KG1 (cell line): ENCODE results near the gene SEMA3B.
A peak's percentile ranks its signal among the peaks of the same experiment; 100 is the strongest.
"Not testable (repeated sequence)": the region's sequence is repeated elsewhere in the genome, so short reads cannot be mapped to it uniquely, and the experiment has no call there.

Source experiments
- DNase-seq: peaks from one replicate; lab custom pipeline; 2025; lab: John Stamatoyannopoulos, UW

Gene SEMA3B

DNA sequence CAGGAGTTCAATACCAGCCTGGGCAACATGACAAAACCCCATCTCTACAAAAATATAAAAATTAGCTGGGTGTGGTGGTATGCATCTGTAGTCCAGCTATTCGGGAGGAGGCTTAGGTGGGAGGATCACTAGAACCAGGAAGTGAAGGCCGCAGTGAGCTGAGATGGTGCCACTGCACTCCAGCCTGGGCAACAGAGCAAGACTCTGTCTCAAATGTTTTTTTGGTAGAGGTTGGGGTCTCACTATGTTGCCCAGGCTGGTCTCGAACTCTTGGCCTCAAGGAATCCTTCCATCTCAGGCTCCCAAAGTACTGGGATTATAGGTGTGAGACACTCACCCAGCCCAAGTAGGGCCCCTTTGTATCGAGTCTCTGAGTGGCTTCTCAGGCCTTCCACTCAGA lies 25.1 kb downstream of the SEMA3B start:
- DNase-seq: no peak

DNA sequence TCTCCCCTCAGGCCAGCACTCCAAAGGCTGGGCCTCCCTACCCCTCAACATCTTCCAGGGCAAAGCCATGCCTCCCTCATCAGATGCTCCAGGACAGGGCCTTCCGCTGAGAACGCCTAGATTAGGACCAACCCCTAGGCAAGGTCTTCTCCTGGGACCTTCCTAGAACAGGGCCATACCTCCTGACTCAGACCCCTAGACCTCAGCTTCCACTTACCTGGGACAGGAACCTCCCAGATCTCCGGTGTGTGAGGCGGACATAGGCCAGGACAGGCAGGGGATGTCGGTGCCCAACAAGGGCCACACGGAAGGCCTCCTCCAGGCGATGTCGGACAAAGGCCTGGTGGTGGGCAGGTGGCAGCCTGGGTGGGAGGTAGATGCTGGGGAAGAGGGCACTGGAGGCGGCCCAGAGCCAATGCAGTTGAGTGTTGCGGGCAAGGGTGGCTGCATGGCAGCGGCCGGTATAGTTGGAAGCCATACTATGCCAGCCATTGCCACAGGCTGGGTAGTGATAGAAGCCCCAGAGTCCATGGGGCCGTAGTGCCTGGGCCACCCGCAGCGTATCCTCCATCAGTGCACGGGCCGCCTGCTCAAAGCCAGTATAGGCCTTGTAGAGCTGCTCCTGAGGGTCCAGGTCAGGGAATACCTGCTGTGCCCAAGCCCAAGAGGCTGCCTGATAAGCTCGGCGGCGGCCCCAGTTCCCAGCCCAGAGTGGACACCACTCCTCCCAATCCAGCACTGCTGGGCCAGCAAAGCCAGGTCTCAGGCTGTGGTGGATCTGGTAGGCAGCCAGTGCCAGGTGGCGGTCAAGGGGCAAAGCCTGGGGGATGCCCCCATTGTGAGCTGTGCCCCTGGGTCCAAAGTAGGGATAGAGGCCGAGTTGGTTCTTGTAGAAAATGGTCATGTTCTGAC lies 25.8 kb downstream of the SEMA3B start:
- no peak for DNase-seq

DNA sequence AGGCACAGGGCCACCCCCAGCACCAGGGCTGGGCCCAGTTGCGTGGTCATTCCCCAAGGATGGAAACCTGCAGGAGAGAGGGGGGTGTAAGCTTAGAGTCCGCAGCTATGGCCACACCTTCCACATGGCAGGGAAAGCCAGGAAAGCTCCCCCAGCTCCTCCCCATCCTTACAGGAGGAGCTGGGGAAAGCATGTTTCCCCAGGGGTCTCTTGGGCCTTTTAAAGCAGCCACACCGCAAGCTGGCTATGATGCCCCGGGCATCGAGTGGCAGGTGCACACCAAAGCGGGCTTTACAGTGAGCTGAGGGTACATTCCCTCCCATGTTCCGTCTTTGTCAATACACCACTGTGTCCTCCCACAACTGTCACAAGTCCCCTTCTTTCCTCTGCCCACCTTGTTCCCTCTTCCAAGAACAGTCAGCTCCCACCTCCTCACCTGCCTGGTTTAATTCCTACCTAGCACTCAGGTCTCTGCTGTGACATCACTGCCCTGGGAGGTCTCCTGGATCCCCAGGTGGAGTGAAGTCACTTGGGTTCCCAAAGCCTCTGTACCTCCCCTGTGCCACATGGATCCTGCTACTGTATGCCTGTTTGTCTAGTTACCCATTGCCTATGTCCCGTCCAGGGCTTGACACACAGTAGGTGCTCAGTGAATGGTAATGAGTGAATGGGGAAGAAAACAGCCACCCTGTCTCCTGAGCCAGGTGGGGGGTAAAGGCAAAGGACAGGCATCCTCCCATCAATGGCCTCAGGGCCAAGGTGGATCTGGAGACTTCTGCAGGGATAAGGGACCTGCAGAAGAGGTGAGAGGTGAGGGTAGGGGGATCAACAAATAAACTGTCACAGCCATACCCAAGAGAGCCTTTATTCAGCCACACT lies 26.8 kb downstream of the SEMA3B start:
- no peak for DNase-seq

DNA sequence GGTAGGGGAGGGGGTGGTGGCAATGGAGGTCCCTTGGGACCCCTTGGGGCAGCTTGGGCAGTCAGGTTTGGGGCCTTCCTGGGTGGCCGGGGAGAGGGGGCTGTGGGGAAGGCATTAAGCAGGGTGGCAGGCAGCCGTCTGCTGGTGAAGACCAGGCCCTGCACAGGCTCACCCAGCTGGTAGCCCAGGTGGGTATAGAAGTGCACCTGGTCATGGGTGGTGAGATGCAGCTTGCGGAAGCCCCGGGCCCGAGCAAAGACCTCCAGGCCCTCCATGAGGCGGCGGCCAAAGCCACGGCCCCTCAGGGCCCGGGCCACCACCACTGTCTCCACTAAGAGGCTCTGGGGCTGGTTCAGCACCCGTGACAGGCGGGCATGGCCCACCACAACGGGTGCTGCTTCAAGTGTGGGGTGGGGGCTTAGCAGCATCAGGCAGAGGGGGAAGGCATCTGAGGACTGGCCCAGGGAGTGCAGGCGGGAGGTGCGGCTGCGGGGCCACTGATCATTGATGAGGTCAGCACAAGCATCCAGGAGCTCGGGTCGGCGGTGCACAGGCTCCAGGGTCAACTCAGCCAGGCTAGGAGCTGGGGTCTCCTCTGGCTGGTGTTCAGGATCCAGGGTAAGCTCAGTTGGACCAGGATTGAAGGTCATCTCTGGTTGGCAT lies 27.9 kb downstream of the SEMA3B start:
- no peak for DNase-seq

DNA sequence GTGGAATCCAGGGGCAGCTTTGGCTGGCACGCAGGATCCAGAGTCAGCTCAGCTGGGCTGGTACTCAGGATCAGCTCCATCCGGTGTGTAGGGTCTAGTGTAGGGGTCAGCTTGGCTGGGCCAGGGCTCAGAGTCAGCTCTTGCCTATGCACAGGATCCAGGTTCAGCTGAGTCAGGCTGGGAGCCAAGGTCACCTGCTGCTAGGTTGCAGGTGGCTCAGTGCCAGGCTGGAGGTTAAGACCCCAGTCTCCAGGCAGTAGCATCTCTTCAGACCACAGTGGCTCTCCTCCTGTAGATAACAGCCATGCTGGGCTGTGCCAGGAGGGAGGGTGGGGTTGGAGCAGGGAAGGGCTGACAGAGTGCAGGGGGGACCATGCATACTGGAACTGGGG lies 28.4 kb downstream of the SEMA3B start:
- DNase-seq: no peak

DNA sequence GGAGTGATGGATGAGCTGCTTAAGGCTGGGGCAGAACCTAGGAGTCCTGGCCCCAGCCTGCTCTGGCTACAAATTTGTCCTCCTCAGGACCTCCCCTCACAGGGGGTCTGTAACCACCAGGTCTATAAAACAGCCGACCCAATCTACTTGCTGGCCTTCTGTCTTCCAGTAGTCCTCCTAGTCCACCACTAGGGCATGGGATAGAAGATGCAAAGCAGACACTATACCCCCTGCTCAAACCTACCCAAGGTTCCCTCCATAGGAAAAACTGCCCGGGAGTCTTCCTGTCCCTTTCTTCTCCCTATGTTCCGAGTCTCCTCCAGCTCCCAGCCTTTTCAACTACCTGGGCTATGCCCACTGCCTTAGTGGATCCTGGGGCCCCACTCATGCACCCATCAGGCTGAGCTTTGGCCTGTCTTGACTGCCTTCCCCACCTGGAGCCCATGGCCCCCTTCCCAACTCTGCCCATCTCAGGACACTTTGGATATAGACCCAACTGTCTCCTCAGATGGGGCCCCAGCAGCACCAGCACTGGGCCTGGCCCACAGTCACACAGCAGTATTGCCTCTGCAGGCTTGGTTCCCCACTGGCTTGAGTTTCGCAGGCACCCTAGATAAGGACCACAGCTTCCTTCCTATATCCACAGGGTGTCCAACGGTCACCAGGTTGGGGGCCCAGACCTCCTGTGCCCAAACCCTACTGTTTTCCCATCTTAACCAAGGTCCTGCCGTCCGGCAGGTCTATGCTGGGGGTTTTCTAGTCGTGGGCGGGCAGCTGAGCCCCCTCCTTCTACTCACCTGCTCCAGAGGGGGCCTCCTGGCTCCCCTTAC lies 29.2 kb downstream of the SEMA3B start:
- DNase-seq: no peak

- DNase-seq: peak; percentile 95
Measured at GRCh38 chr3:50298836-50299637, 30.1 kb downstream of the SEMA3B start, which contains the start of the genes HYAL3 and NAA80. Gene HYAL3 (minus strand): TSS chr3:50299405. CDS start chr3:50295602, 3,803 bp downstream. Gene NAA80 (minus strand): TSS chr3:50299405. CDS start chr3:50297463, 1,942 bp downstream.

GRCh38 chr3:50299638-50299928 lies 30.6 kb downstream of the SEMA3B start:
- no peak for DNase-seq

DNA sequence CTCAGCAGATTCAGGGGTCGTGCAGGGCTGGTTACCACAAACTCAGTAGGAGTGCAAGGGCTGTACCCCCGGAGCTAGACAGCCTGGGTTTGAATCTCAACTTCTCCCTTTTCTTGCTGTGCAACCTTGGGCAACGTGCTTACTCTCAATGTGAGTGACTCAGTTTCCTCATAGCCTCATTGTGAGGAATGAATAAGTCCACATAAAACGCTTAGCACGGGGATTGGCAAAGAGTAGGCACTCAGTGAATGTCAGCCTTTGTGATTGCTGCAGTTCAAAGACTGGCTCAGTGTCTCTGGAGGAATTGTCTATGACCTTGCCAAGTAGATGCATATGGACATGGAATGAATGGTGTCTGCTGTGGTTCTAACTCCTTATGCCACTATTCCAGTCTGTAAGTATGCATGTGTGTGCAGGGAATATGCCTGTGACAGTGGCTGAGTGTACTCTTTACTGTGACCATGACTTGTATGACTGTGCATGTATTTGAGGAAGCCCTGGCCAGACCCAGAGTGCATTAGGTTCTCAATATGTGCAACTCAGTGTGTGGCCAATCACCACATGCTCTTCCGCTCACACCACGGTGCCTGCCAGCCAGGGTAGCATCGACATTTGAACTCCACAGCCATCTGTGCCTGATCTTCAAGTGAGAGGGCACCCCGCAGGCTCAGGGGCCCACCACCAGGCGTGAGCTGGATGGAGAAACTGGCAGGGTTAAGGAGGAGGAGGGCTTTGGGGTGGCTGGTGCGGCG lies 31.2 kb downstream of the SEMA3B start:
- DNase-seq: no peak

DNA sequence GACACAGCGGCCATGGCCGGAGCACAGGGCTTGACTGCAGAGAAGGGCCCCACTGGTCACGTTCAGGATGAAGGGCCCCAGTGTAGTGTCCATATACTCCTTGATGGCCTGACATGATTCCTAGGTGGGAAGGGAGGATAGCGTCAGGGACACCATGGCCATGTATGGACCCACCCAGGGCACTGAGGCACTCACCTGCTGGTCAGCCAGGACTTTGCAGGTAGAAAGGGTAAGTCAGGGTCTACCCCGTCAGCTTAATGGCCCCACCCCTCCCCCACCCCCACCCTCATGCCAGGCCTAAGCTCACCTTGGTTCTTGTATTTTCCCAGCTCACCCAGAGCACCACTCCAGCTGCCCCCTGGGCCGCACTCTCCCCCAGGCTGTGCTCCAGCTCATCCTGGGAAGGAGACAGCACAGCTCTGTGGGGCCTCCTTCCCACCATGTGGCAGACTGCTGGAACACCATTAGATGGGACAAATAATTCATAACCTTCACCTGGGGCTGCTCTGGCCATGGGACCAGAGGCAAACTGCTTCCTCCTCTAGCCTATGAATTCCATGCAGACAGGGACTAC lies 31.8 kb downstream of the SEMA3B start:
- DNase-seq: no peak

DNA sequence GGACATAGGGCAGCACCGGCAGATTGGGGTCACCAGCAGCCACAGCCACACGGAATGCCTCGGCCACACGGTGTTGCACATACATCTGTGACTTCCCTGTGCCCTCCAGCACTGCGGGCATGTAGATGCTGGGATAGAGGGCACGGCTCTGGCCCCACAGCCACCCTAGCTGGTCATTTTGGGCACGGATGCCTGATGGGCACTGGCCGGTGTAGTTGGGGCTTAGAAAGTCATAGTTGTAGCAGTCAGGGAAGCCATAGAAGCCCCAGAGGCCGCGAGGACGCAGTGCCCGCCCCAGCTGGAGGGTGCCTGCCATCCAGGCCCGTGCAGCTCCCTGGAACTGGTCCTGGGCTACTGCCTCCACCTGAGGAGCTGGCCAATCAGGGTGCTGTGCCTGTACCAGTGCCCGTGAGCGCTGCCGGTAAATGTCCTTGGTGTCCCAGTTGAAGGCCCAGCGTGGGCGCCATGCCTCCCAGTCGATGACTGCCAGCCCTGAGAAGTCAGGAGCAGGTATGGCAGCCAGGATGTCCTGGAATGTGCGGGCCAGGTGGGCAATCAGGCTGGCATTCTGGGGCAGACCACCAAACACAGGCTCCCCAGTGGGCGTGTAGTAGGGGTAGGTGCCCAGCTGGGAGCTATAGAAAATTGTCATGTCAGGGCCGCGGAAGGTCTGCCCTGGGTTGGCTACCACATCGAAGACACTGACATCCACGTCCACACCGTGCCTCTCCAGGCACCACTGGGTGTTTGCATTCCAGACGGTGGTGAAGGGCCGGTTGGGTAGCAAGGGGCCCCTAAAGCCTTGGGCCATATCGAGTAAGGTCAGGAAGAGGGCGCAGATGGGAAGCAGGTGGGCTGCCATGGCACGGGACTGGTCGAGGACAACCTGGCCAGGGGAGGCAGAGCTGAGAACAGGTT lies 33.4 kb downstream of the SEMA3B start:
- no peak for DNase-seq

- DNase-seq: no peak
Measured at GRCh38 chr3:50303013-50303815, 34.3 kb downstream of the SEMA3B start, which contains the start of gene HYAL1. Gene HYAL1 (minus strand): TSS chr3:50303574. CDS start chr3:50302956, 618 bp downstream.

- no peak for DNase-seq
Measured at GRCh38 chr3:50304601-50305000, 35.7 kb downstream of the SEMA3B start.

GRCh38 chr3:50312041-50312440 lies 43.1 kb downstream of the SEMA3B start:
- DNase-seq: not testable (repeated sequence)

- DNase-seq: no peak
Measured at GRCh38 chr3:50314342-50314741, 45.4 kb downstream of the SEMA3B start.

DNA sequence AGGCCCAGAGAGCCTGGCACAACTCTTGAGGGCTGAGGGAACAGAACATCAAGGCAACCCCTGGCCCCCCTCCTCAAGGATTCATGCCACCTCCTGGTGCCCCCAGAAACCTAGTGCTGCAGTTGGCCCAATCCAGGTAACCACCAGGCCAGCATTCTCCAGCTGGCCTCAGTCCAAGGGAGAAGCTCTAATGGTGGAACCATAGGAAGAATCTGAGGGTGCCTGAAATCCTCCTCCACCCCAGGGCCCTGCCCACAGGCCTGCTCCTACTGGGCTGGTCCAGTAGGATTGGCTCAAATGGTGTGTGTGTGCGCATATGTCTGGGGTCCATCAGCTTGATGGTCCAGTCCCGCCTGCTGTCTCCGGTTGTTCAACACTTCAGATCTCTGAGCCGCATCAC lies 45.9 kb downstream of the SEMA3B start:
- no peak for DNase-seq

DNA sequence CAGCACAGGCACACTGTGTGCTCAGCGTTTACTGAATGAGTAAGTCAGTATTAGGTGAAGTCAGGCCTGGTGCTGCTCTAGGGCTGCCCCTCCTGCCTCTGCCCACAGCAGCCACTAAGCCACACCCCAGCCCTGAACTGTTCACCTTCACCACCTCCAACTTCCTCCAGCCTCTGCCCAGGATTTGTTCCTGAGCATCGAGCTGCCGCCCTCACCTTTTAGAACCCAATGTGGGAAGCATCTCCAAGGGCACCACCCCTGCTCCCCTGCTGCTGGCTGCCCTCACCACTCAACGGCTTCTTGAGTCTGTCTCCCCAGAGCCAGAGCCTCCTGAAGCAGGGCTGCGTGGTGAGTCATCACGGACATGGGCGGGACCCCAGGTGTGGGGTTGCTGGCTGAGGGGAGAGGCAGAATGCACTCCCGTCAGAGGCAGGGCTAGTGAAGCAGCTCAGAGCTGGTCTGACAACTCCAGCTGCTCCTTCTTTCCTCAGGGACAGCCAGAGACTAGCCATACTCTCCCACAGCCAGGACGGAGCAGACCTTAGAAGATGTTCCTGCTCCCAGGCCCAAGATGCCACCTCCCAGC lies 47.8 kb downstream of the SEMA3B start:
- DNase-seq: no peak
